Prostate gland (tissue), 2 donors: ENCODE data around the gene THSD7A. TPM values are rescaled to one million over a fixed set of nuclear protein-coding genes. Genes with fewer than 3 reads are reported as not detected.
"Not testable (repeated sequence)": the region's sequence is repeated elsewhere in the genome, so short reads cannot be mapped to it uniquely, and the experiment has no call there.

Experiments used
- DNase-seq: peaks from one replicate; pipeline ENCODE4 v3.0.0-alpha.2; 2019; ENCODE audit warnings: low spot score
- H3K27ac ChIP-seq, 2 donors: fragments of 200-600 bp; sonication (generic); 2 replicates each; pipeline ENCODE4 v1.5.1; 2017 to 2019
- H3K27me3 ChIP-seq: fragments of 200-600 bp; sonication (generic); replicated peaks from 2 replicates; pipeline ENCODE4 v1.5.1; 2019; ENCODE audit not compliant: insufficient read depth
- H3K36me3 ChIP-seq, 2 donors: fragments of 200-600 bp; sonication (generic); 1 replicate in 1 of 2; 2 replicates in 1 of 2; pipeline versions ENCODE4 v1.5.1 to v1.8.1; 2017 to 2019
- H3K4me1 ChIP-seq: fragments of 200-600 bp; sonication (generic); replicated peaks from 2 replicates; pipeline ENCODE4 v1.5.1; 2019
- H3K4me3 ChIP-seq, 2 donors: fragments of 200-600 bp; sonication (generic); 2 replicates each; pipeline ENCODE4 v1.5.1; 2017 to 2019
- H3K9me3 ChIP-seq: fragments of 200-600 bp; sonication (generic); 2 replicates; pipeline ENCODE4 v1.5.1; 2017
- POLR2A ChIP-seq: fragments of 450-650 bp; IDR thresholded peaks from one replicate; pipeline ENCODE4 v1.6.1; 2016; ENCODE audit warnings: antibody characterized with exemption, mild to moderate bottlenecking
- POLR2AphosphoS5 ChIP-seq: sonication (generic); formaldehyde crosslinking; IDR thresholded peaks from one replicate; pipeline ENCODE4 v1.6.1; 2017; ENCODE audit warnings: antibody characterized with exemption
- WGBS: methylation state at CpG from one replicate; pipeline ENCODE4 v1.1.5; 2018; 5-methylcytosine and 5-hydroxymethylcytosine counted together
- intact Hi-C: fragments of 100-400 bp; cut with DNase I; formaldehyde crosslinking; loops from one replicate; pipeline ENCODE4 v1.14.2; 2022
- total RNA-seq, 2 donors: library from RNA; depleted of rRNA; stranded (reverse); fragments of >200 nt; gene quantifications; one replicate each; pipeline ENCODE4 v1.1.0, GENCODE V29; 2016
- TF ChIP-seq, protein P1 (sequence below), 4 experiments: fragments of 200-600 bp in 2 of 4; fragments of 450-650 bp in 2 of 4; sonication (generic) in 2 of 4; IDR thresholded peaks; 1 replicate in 3 of 4; 2 replicates in 1 of 4; pipeline ENCODE4 v1.5.1; 2016 to 2019; ENCODE audit warnings: antibody characterized with exemption in 4 of 4, mild to moderate bottlenecking in 2 of 4, moderate library complexity in 2 of 4

Gene THSD7A
- total RNA-seq, 2 donors from 2014 or later: 3.1 to 9.9 TPM

DNA sequence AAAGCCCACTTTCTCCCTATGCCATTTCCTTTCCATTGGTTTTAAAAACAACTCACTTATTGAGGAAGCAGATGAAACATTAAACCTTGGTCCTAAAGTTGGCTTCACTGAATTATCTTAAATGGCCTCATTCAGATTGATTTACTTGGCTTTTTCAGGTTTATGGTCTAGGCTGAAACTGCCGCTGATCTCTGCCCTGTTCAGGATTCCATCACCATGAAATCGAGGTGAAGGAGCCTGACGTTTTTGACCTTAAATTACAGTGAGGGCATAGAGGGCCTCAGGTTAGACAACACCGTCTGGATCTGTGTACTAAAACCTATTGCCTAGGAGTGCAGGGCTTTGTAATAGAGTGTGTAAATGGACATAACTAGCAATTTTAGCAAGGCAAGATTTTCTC lies 383.7 kb downstream of the THSD7A start:
- no peaks in the 10 kb centered on the region for H3K27me3 ChIP-seq
- H3K27ac ChIP-seq: no peak overlapping the region
- H3K4me1 ChIP-seq: peaks cover 6% of the 10 kb centered on the region
- WGBS: 87% methylated on average over 4 of the region's 4 CpGs
- TF ChIP-seq POLR2A (no peak), POLR2AphosphoS5 (no peak)
- TF ChIP-seq, protein P1, sequence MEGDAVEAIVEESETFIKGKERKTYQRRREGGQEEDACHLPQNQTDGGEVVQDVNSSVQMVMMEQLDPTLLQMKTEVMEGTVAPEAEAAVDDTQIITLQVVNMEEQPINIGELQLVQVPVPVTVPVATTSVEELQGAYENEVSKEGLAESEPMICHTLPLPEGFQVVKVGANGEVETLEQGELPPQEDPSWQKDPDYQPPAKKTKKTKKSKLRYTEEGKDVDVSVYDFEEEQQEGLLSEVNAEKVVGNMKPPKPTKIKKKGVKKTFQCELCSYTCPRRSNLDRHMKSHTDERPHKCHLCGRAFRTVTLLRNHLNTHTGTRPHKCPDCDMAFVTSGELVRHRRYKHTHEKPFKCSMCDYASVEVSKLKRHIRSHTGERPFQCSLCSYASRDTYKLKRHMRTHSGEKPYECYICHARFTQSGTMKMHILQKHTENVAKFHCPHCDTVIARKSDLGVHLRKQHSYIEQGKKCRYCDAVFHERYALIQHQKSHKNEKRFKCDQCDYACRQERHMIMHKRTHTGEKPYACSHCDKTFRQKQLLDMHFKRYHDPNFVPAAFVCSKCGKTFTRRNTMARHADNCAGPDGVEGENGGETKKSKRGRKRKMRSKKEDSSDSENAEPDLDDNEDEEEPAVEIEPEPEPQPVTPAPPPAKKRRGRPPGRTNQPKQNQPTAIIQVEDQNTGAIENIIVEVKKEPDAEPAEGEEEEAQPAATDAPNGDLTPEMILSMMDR (IDR thresholded peaks at IDR 0.05): no peak
- intact Hi-C loops: no loop called here
- no peak overlapping the region for H3K4me3 ChIP-seq
- H3K9me3 ChIP-seq: no peaks in the 10 kb centered on the region
- no peaks in the 10 kb centered on the region for H3K36me3 ChIP-seq
- DNase-seq: no peak

DNA sequence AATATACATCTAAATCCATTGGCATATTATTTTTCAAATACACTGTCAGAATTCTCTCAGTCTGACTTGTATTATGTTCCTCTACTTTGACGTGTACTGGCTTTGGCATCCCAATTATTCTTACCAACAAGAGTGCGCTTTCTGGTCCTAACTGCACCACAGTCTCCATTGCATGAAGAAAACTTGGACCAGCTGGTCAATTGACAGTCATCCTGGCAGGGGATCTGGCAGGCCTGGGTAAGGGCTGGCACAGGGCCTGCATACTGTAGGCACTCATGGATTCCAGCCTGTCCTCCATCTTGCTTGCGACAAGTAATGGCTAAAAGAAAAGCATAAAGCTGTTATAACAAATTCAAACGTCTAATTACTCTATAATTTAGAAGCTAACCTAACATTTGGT lies 384.9 kb downstream of the THSD7A start:
- TF ChIP-seq POLR2A: no peak
- no peak for TF ChIP-seq POLR2AphosphoS5
- TF ChIP-seq, protein P1 (IDR thresholded peaks at IDR 0.05): no peak
- Histone ChIP-seq H3K4me3 (no peak overlapping the region), H3K4me1 (peaks cover 6% of the 10 kb centered on the region), H3K36me3 (no peaks in the 10 kb centered on the region), H3K27ac (no peak overlapping the region), H3K9me3 (no peaks in the 10 kb centered on the region), H3K27me3 (no peaks in the 10 kb centered on the region)
- no peak for DNase-seq
- 95% methylated on average over 4 of the region's 4 CpGs for WGBS
- intact Hi-C loops: no loop called here

DNA sequence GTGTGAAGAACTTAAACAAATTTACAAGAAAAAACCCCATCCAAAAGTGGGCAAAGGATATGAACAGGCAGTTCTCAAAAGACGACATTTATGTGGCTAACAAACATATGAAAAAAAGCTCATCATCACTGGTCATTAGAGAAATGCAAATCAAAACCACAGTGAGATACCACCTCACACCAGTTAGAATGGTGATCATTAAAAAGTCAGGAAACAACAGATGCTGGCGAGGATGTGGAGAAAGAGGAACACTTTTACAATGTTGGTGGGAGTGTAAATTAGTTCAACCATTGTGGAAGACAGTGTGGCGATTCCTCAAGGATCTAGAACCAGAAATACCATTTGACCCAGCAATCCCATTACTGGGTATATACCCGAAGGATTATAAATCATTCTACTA lies 388.1 kb downstream of the THSD7A start:
- intact Hi-C loops, H3K27me3 ChIP-seq, H3K9me3 ChIP-seq, H3K36me3 ChIP-seq, H3K4me3 ChIP-seq, H3K27ac ChIP-seq, H3K4me1 ChIP-seq, DNase-seq: not testable (repeated sequence)
- 95% methylated on average over 4 of the region's 4 CpGs for WGBS

DNA sequence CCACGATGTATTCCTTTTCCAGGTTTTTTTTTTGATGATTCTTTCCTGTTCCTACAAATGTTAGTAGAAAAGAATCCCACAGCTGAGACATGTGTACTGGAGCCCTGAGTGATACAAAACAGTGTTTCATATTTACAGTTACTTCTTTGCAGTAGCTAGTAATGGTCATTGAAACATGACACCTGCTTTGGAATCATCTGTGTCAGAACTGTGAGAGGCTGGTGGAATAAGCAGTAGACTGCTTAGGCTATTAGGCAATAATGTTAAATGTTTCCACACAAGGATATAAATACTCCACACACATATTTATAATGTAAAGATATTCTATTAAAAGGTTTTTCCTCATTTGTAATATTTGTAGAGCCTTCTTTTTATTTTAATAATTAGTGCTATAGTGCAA lies 394.0 kb downstream of the THSD7A start:
- Histone ChIP-seq H3K36me3 (no peaks in the 10 kb centered on the region), H3K9me3 (no peaks in the 10 kb centered on the region), H3K4me3 (no peak overlapping the region), H3K27me3 (no peaks in the 10 kb centered on the region), H3K27ac (no peak overlapping the region), H3K4me1 (no peaks in the 10 kb centered on the region)
- DNase-seq: no peak
- 37% methylated on average over 1 of the region's 1 CpG for WGBS
- TF ChIP-seq POLR2AphosphoS5 (no peak), POLR2A (no peak)
- intact Hi-C loops: no loop called here

DNA sequence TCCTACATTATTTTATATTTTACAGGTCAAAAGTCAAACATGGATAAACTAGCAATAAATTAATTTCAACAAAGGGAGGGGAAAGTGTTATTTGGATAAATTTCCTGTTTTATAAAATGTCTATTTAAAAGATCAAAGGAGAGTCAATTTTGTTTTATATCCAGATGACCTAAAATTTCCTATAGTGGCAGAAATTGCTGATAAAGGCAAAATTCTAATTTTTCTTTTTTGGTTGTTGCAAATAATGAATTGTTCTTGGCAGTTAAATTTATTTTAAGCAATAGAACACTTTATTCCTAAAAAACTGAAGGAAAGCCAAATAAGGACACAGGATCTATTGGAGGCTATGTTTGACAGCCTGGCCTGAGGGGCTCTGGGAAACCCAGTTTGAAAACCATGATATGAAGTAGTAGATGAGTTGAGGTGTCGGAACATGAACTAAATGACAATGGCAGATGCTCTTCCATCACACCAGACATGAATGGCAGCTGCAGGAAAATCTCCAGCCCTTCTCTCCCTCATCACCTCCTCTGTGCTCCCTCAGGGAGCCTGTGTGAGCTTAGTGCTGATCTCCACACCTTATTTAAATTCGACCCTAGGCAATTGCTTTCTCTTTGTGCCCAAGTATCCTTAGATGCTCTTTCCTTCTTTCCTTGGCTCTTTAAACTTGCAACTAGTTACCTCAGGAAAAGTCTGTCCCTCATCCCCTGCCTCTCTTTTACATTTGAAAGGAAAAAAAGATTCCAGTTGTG lies 395.0 kb downstream of the THSD7A start:
- Histone ChIP-seq H3K4me1 (no peaks in the 10 kb centered on the region), H3K36me3 (no peaks in the 10 kb centered on the region), H3K27me3 (no peaks in the 10 kb centered on the region), H3K4me3 (no peak overlapping the region), H3K27ac (no peak overlapping the region), H3K9me3 (no peaks in the 10 kb centered on the region)
- DNase-seq: no peak
- TF ChIP-seq POLR2AphosphoS5 (no peak), POLR2A (no peak)
- TF ChIP-seq, protein P1 (IDR thresholded peaks at IDR 0.05): no peak
- WGBS: 57% methylated on average over 2 of the region's 2 CpGs
- intact Hi-C loops: no loop called here

DNA sequence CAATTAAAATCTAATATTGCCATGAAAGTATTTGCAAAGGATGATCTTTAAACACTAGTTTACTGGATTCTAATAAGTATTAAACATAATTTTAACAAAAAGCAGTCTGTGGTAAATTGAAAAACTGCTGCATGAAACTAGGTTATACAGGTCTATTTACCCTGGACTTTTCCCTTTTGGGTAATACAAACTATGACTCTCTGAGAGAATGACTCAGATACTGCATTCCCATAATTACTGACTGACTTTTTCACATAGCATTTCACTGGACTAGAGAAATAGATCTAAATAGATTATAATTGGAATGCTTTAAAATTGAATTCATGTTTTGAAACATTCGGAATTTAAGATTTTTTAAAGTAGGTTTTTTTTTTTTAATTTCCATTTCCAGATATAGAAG lies 395.7 kb downstream of the THSD7A start:
- no peak overlapping the region for H3K4me3 ChIP-seq
- intact Hi-C loops: no loop called here
- no peaks in the 10 kb centered on the region for H3K4me1 ChIP-seq
- no peaks in the 10 kb centered on the region for H3K27me3 ChIP-seq
- DNase-seq: no peak
- WGBS: 74% methylated on average over 1 of the region's 1 CpG
- no peaks in the 10 kb centered on the region for H3K9me3 ChIP-seq
- H3K36me3 ChIP-seq: no peaks in the 10 kb centered on the region
- TF ChIP-seq POLR2AphosphoS5: no peak
- TF ChIP-seq POLR2A: no peak
- TF ChIP-seq, protein P1 (IDR thresholded peaks at IDR 0.05): no peak
- H3K27ac ChIP-seq: no peak overlapping the region
